Spleen (tissue), 7 donors: ENCODE data around the gene VWA5B2.

ENCODE experiments used
- POLR2A ChIP-seq, 3 donors: fragments of 450-650 bp; IDR thresholded peaks; one replicate each; pipeline ENCODE4 v1.5.1; 2017; ENCODE audit warnings: antibody characterized with exemption in 3 of 3, mild to moderate bottlenecking in 1 of 3
- TF ChIP-seq, protein P1 (sequence below), 11 experiments: fragments of 200-600 bp in 7 of 11; fragments of 450-650 bp in 4 of 11; sonication (generic) in 4 of 11; IDR thresholded peaks in 8 of 11; conservative IDR thresholded peaks in 3 of 11; 1 replicate in 7 of 11; 2 replicates in 4 of 11; pipeline versions ENCODE4 v1.4.0 to v1.8.0; 2016 to 2021; ENCODE audit warnings: antibody characterized with exemption in 11 of 11, inconsistent platforms in 4 of 11, mild to moderate bottlenecking in 1 of 11
- donor health status: DM: no; HTN: no; CAD: no; lungs with moderate emphysema.
- donor health status: DM: no; HTN: no; CAD: no.
- donor health status: DM: no; HTN: no; CAD: no.

- TF ChIP-seq POLR2A (IDR thresholded peaks at IDR 0.05), result no peak
- TF ChIP-seq, protein P1, sequence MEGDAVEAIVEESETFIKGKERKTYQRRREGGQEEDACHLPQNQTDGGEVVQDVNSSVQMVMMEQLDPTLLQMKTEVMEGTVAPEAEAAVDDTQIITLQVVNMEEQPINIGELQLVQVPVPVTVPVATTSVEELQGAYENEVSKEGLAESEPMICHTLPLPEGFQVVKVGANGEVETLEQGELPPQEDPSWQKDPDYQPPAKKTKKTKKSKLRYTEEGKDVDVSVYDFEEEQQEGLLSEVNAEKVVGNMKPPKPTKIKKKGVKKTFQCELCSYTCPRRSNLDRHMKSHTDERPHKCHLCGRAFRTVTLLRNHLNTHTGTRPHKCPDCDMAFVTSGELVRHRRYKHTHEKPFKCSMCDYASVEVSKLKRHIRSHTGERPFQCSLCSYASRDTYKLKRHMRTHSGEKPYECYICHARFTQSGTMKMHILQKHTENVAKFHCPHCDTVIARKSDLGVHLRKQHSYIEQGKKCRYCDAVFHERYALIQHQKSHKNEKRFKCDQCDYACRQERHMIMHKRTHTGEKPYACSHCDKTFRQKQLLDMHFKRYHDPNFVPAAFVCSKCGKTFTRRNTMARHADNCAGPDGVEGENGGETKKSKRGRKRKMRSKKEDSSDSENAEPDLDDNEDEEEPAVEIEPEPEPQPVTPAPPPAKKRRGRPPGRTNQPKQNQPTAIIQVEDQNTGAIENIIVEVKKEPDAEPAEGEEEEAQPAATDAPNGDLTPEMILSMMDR (IDR thresholded peaks at IDR 0.05 in 8 of 11, conservative IDR thresholded peaks at IDR 0.05 in 3 of 11), result no peak
These were observed 45.7 kb upstream of the VWA5B2 start for GRCh38 chr3:184183679-184184078.
